Adrenal gland (tissue), 12 donors: ENCODE data around the gene PRKN. TPM values are rescaled to one million over a fixed set of nuclear protein-coding genes. Genes with fewer than 3 reads are reported as not detected.

Experiments
- DNase-seq, 7 donors: peaks; one replicate each; pipeline ENCODE4 v3.0.0-alpha.2; 2019 to 2020
- H3K27ac ChIP-seq, 5 donors: fragments of 200-600 bp; sonication (generic) in 4 of 5; 1 replicate in 3 of 5; 2 replicates in 2 of 5; pipeline versions ENCODE4 v1.5.1 to v1.8.0; 2016 to 2020; ENCODE audit warnings: mild to moderate bottlenecking in 1 of 5
- H3K27me3 ChIP-seq: fragments of 200-600 bp; 2 replicates; pipeline ENCODE4 v1.8.0; 2021
- H3K36me3 ChIP-seq, 2 donors: fragments of 200-600 bp; replicated peaks in 1 of 2; 1 replicate in 1 of 2; 2 replicates in 1 of 2; pipeline versions ENCODE4 v1.5.1 to v1.8.0; 2018 to 2022
- H3K4me1 ChIP-seq, 2 donors: fragments of 200-600 bp; replicated peaks in 1 of 2; 1 replicate in 1 of 2; 2 replicates in 1 of 2; pipeline versions ENCODE4 v1.5.1 to v1.8.0; 2018 to 2021
- H3K4me3 ChIP-seq, 4 donors: fragments of 200-600 bp; sonication (generic) in 3 of 4; one replicate each; pipeline ENCODE4 v1.5.1; 2016 to 2018
- H3K9me3 ChIP-seq, 3 donors: fragments of 200-600 bp; sonication (generic) in 1 of 3; replicated peaks in 1 of 3; 1 replicate in 2 of 3; 2 replicates in 1 of 3; pipeline versions ENCODE4 v1.5.1 to v1.8.0; 2016 to 2021
- CTCF ChIP-seq, 6 experiments: fragments of 450-650 bp in 4 of 6; fragments of 200-600 bp in 2 of 6; sonication (generic) in 1 of 6; IDR thresholded peaks; 1 replicate in 5 of 6; 2 replicates in 1 of 6; pipeline versions ENCODE4 v1.5.1 to v1.8.0; 2016 to 2021; ENCODE audit warnings: antibody characterized with exemption in 6 of 6, mild to moderate bottlenecking in 2 of 6, moderate library complexity in 1 of 6
- POLR2A ChIP-seq, 2 donors: fragments of 450-650 bp; IDR thresholded peaks; one replicate each; pipeline ENCODE4 v1.6.1; 2017; ENCODE audit warnings: antibody characterized with exemption in 2 of 2, mild to moderate bottlenecking in 2 of 2, moderate library complexity in 1 of 2
- WGBS, 4 donors: extraction: QIAGEN DNeasy Blood & Tissue Kit in 2 of 4; methylation state at CpG; one replicate each; pipeline versions ENCODE4 v1.1.5 to v1.1.7; 2013 to 2017; 5-methylcytosine and 5-hydroxymethylcytosine counted together
- intact Hi-C, 2 donors: fragments of 100-400 bp; cut with DNase I; formaldehyde crosslinking; loops; one replicate each; pipeline versions ENCODE4 v1.14.1 to v1.15.0; 2022 to 2023
- polyA plus RNA-seq, 3 donors: library from polyadenylated mRNA; stranded (reverse); fragments of 200-250 nt in 2 of 3; fragments of 350-450 nt in 1 of 3; fragmentation: Illumina TruSeq in 1 of 3; extraction: RNeasy Lipid Tissue Mini Kit (QIAGEN cat#74804) in 1 of 3; gene quantifications; one replicate each; pipeline ENCODE4 v1.2.3, GENCODE V29; 2013 to 2014
- total RNA-seq, 9 donors: library from RNA; depleted of rRNA in 4 of 9; stranded (reverse); fragments of >200 nt in 4 of 9; fragments of 120-200 nt in 1 of 9; fragmentation: NEBNext Ultra II Directional in 1 of 9; extraction: Animal tissue kit (Norgen Biotek cat#: 25700) in 1 of 9; gene quantifications; one replicate each; pipeline versions ENCODE4 v1.1.0 to v1.2.4, GENCODE V29; 2013 to 2023
- donor health status: healthy with polysubstance abuse.
- donor health status: Bipolar disorder and iron deficiency.
- donor health status: DM: yes; HTN: yes; CAD: no.
- donor health status: DM: no; HTN: no; CAD: no.
- donor health status: DM: no; HTN: no; CAD: no.
- donor health status: DM: yes; HTN: yes; CAD: no.

Gene PRKN
- total and polyA plus RNA-seq, 12 donors: 1.9 to 159 (median 13.3) TPM

DNA sequence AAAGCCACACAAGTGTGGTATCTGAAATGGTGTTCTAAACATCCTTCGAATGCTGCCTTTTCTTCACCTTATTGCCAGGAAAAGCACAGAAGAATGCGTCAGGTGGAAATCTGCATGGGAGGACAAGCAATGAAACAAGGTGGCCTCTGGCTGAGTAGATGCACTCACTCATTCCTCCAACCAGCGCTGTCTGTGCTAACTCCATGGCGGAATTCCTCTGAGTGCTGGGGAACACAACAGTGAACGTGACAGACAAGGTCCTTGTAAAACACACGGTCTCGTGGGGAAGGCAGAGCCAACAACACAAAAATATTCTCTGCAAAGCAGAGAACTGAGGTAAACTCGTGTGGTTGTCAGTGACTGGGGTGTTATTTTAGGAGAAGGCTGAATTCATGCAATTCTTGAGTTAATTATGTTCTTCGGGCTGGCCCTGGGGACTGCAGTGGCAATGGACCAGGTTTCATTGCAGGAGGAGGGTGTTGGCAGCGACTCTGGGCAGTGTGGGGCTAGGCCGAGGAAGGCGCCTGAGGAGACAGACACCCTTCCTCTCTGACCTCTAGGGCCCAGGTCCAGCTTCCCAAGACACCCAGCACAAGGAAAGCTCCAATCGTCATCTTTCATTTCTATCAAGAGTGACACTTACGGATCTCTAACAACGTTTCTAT is 339.7 kb downstream of the PRKN start:
- Histone ChIP-seq H3K36me3 (no peaks in the 10 kb centered on the region), H3K4me3 (no peak overlapping the region), H3K9me3 (no peaks in the 10 kb centered on the region), H3K4me1 (no peaks in the 10 kb centered on the region), H3K27me3 (no peaks in the 10 kb centered on the region), H3K27ac (no peak overlapping the region)
- no peak for DNase-seq
- WGBS, 4 donors: 87 to 92% (median 89%) methylated on average over 15 of the region's 15 CpGs
- TF ChIP-seq CTCF (IDR thresholded peaks at IDR 0.05): no peak
- no peak for TF ChIP-seq POLR2A (IDR thresholded peaks at IDR 0.05)
- intact Hi-C loops: no loop called here

DNA sequence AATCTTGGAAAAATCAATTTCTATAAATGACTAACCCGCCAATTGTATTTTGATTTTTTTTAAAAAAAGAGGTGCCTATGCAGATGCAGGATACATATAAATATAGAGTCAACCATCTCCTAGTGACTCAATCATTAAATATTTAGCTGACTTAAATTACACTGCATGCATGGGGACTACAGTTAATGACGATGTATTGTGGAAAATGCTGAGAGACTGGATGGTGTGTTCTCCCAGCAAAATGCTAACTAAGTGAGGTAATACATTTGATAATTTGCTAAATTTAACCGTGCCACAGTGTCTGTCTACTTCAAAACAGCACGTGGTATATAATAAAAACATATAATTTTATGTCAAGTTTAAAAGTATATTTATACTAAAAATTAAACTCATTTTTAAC is 341.6 kb downstream of the PRKN start:
- no peak for DNase-seq
- H3K36me3 ChIP-seq: no peaks in the 10 kb centered on the region
- 82 to 91% (median 88%) methylated on average over 4 of the region's 4 CpGs for WGBS, 4 donors
- H3K9me3 ChIP-seq: no peaks in the 10 kb centered on the region
- no peaks in the 10 kb centered on the region for H3K27me3 ChIP-seq
- H3K4me1 ChIP-seq: no peaks in the 10 kb centered on the region
- H3K27ac ChIP-seq: no peak overlapping the region
- no peak overlapping the region for H3K4me3 ChIP-seq
- intact Hi-C loops: no loop called here
- no peak for TF ChIP-seq POLR2A (IDR thresholded peaks at IDR 0.05)
- no peak for TF ChIP-seq CTCF (IDR thresholded peaks at IDR 0.05)

DNA sequence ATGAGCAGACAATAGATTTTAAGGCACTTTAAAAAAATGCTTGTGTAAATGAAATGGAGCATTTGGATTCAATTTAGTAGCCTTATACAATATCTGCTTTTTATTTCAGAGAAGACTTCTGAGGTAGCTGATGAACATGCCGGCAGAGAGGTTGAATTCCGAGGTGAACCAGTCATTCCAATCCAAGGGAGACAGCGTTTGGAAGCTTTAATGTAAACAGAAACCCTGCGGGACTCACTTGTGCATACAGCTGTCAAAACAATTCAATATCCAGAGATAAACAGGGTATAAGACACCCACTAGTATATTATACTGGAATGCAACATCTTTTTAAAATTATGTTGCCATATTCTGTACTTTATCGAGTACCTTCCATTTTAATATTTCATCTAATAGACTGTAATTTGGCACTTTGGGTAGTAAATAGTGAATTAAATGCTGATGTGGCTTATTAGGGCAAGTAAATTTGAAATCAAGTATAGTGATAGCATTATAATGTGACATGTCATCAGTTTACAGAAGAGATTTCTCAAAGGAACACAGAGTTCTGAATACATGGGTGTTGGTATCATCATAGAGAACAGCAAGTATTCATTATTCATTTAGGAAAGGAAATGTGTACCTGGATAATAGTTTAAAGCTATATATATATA is 347.7 kb downstream of the PRKN start:
- TF ChIP-seq POLR2A (IDR thresholded peaks at IDR 0.05) (no peak), CTCF (IDR thresholded peaks at IDR 0.05) (no peak)
- H3K36me3 ChIP-seq: no peaks in the 10 kb centered on the region
- no peak overlapping the region for H3K4me3 ChIP-seq
- DNase-seq: no peak
- intact Hi-C loops: no loop called here
- 70 to 83% (median 74%) methylated on average over 5 of the region's 5 CpGs for WGBS, 4 donors
- H3K27ac ChIP-seq: no peak overlapping the region
- H3K27me3 ChIP-seq: no peaks in the 10 kb centered on the region
- no peaks in the 10 kb centered on the region for H3K9me3 ChIP-seq
- no peaks in the 10 kb centered on the region for H3K4me1 ChIP-seq

DNA sequence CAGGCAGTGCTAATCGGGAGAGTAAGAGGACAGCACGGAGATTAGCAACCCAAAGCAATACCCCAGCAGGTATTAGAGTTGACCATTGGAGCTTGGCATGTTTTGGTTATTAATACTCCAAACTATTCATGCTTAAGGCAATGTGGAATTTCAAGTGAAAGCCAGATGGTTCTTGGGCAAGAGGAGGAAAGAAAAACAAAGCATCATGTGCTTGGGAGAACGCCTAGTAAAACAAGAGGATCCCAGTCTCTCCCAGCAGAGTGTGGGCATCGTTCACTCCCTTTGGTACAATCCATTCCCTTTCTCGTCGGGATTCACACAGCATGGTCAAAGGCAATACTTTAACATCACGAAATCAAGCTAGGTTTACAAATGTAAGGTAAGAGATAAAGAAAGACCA is 349.8 kb downstream of the PRKN start:
- WGBS, 4 donors: 85 to 97% (median 89%) methylated on average over 7 of the region's 7 CpGs
- no peak for TF ChIP-seq CTCF (IDR thresholded peaks at IDR 0.05)
- no peak for TF ChIP-seq POLR2A (IDR thresholded peaks at IDR 0.05)
- no peak for DNase-seq
- Histone ChIP-seq H3K4me1 (no peaks in the 10 kb centered on the region), H3K36me3 (no peaks in the 10 kb centered on the region), H3K4me3 (no peak overlapping the region), H3K9me3 (no peaks in the 10 kb centered on the region), H3K27ac (no peak overlapping the region), H3K27me3 (no peaks in the 10 kb centered on the region)
- intact Hi-C loops: no loop called here
